Adrenal gland (tissue), 5 donors: ENCODE data around the gene HYOU1.

ENCODE experiments used
- POLR2A ChIP-seq, 2 donors: fragments of 450-650 bp; IDR thresholded peaks; one replicate each; pipeline ENCODE4 v1.6.1; 2017; ENCODE audit warnings: antibody characterized with exemption in 2 of 2, mild to moderate bottlenecking in 2 of 2, moderate library complexity in 1 of 2
- TF ChIP-seq, protein P1 (sequence below), 6 experiments: fragments of 450-650 bp in 4 of 6; fragments of 200-600 bp in 2 of 6; sonication (generic) in 1 of 6; IDR thresholded peaks; 1 replicate in 5 of 6; 2 replicates in 1 of 6; pipeline versions ENCODE4 v1.5.1 to v1.8.0; 2016 to 2021; ENCODE audit warnings: antibody characterized with exemption in 6 of 6, mild to moderate bottlenecking in 2 of 6, moderate library complexity in 1 of 6
- donor health status: DM: no; HTN: no; CAD: no.

DNA sequence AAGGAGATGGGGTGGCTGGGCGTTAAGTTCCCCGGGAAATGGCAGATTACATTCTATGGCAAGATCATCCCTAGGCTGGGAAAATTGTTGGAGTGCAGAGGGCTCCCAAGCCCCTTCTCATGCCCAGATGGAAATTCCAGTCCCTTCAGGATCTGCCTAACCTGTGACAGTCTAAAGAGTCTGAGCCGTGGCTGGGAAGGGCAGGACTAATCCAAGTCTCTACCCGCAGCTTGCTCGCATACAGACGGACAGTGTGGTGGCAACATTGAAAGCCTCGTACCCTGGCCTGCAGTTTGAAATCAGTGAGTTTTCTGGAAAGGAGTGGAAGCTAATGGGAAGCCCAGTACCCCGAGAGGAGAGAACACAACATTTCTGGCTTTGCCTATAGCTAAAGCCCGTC lies 31.4 kb upstream of the HYOU1 start:
- TF ChIP-seq, protein P1, sequence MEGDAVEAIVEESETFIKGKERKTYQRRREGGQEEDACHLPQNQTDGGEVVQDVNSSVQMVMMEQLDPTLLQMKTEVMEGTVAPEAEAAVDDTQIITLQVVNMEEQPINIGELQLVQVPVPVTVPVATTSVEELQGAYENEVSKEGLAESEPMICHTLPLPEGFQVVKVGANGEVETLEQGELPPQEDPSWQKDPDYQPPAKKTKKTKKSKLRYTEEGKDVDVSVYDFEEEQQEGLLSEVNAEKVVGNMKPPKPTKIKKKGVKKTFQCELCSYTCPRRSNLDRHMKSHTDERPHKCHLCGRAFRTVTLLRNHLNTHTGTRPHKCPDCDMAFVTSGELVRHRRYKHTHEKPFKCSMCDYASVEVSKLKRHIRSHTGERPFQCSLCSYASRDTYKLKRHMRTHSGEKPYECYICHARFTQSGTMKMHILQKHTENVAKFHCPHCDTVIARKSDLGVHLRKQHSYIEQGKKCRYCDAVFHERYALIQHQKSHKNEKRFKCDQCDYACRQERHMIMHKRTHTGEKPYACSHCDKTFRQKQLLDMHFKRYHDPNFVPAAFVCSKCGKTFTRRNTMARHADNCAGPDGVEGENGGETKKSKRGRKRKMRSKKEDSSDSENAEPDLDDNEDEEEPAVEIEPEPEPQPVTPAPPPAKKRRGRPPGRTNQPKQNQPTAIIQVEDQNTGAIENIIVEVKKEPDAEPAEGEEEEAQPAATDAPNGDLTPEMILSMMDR (IDR thresholded peaks at IDR 0.05), result no peak
- no peak for TF ChIP-seq POLR2A (IDR thresholded peaks at IDR 0.05)
